ENCODE results near the gene SPESP1. TPM values are rescaled to one million over a fixed set of nuclear protein-coding genes. Genes with fewer than 3 reads are reported as not detected.

SPESP1 gene
- total RNA-seq, 2 donors from 2014 or later, result 0.96 to 14.3 TPM

DNA sequence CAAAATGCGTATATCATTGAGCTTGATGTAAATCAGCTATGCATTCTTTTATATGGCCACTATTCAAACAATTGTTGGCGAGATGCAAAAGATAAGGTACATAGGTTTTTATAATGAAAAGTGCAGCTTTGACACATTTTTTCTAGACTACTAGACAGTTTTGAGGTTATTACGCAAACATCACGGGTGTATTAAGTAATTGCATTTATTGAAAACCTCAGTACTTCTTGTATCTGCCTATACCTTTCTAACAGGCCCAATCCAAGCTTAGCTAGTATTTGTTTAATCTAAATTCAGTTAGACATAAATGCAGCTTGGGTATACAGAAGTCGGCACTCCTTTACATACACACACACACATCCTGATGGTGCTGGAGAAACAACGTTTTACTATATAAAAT, 2.7 kb downstream of the SPESP1 start:
- Histone ChIP-seq H3K27ac (no peak overlapping the region), H3K4me3 (no peak overlapping the region), H3K36me3 (no peaks in the 10 kb centered on the region), H3K9me3 (no peaks in the 10 kb centered on the region), H3K27me3 (replicated peaks; ENCODE audit: insufficient read depth) (no peaks in the 10 kb centered on the region), H3K4me1 (replicated peaks) (no peaks in the 10 kb centered on the region)
- WGBS, result 68% methylated on average over 6 of the region's 6 CpGs
- TF ChIP-seq POLR2AphosphoS5 (IDR thresholded peaks at IDR 0.05), result no peak
- TF ChIP-seq POLR2A (IDR thresholded peaks at IDR 0.05), result no peak
- TF ChIP-seq, protein P1, sequence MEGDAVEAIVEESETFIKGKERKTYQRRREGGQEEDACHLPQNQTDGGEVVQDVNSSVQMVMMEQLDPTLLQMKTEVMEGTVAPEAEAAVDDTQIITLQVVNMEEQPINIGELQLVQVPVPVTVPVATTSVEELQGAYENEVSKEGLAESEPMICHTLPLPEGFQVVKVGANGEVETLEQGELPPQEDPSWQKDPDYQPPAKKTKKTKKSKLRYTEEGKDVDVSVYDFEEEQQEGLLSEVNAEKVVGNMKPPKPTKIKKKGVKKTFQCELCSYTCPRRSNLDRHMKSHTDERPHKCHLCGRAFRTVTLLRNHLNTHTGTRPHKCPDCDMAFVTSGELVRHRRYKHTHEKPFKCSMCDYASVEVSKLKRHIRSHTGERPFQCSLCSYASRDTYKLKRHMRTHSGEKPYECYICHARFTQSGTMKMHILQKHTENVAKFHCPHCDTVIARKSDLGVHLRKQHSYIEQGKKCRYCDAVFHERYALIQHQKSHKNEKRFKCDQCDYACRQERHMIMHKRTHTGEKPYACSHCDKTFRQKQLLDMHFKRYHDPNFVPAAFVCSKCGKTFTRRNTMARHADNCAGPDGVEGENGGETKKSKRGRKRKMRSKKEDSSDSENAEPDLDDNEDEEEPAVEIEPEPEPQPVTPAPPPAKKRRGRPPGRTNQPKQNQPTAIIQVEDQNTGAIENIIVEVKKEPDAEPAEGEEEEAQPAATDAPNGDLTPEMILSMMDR (IDR thresholded peaks at IDR 0.05), result no peak
- intact Hi-C loops (cut with DNase I), result no loop called here
- no peak for DNase-seq (ENCODE audit: low spot score)

DNA sequence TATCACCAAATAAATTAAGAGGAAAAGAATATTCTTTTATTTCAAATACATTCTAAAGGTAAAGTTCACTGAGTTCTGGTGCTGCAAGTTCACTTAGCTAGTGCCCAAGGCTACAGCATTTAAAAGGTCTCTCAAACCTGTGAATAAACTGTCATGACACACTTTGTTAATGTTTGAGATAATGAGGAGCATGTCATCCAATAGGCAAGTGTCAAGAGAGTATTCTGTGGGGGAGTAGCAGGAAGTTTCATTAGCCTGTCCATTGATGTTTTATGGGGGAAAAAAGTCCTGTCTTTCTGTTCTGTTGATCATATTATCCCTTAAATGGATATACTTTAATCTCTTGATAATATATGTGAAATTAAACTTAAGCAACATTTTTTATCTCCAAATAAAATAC, 4.0 kb downstream of the SPESP1 start:
- no peaks in the 10 kb centered on the region for H3K9me3 ChIP-seq
- H3K4me1 ChIP-seq (replicated peaks), result no peaks in the 10 kb centered on the region
- no peak overlapping the region for H3K4me3 ChIP-seq
- TF ChIP-seq POLR2A (IDR thresholded peaks at IDR 0.05) (no peak), POLR2AphosphoS5 (IDR thresholded peaks at IDR 0.05) (no peak)
- TF ChIP-seq, protein P1 (IDR thresholded peaks at IDR 0.05), result no peak
- no peaks in the 10 kb centered on the region for H3K27me3 ChIP-seq (replicated peaks; ENCODE audit: insufficient read depth)
- DNase-seq (ENCODE audit: low spot score), result no peak
- H3K36me3 ChIP-seq, result no peaks in the 10 kb centered on the region
- intact Hi-C loops (cut with DNase I), result no loop called here
- H3K27ac ChIP-seq, result no peak overlapping the region

- 92% methylated on average over 2 of the region's 2 CpGs for WGBS
Observed at GRCh38 chr15:68935400-68935937, 5.1 kb downstream of the SPESP1 start.

DNA sequence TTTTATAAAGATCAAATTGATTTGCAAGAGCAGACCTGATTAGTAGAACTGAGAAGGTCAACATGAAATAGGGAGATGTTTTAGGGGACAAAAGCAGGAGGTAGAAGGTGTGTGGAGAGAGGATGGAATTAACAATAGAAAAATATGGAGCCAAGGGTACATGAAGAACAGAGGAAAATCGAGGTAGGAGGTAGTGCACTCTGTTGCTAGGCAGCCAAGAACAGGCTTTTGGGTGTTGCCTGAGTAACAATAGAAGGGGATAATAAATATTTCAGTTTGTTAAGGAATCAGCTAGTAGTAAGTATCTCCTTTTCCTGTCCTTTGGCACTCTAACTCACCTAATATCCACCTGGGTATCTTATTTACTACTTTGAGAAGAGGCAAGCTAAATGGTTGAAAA, 9.2 kb downstream of the SPESP1 start:
- intact Hi-C loops (cut with DNase I), result no loop called here
- Histone ChIP-seq H3K27me3 (replicated peaks; ENCODE audit: insufficient read depth) (no peaks in the 10 kb centered on the region), H3K4me3 (no peak overlapping the region), H3K9me3 (no peaks in the 10 kb centered on the region), H3K36me3 (no peaks in the 10 kb centered on the region), H3K27ac (no peak overlapping the region), H3K4me1 (replicated peaks) (no peaks in the 10 kb centered on the region)
- no peak for TF ChIP-seq POLR2A (IDR thresholded peaks at IDR 0.05)
- TF ChIP-seq POLR2AphosphoS5 (IDR thresholded peaks at IDR 0.05), result no peak
- TF ChIP-seq, protein P1 (IDR thresholded peaks at IDR 0.05), result no peak
- no peak for DNase-seq (ENCODE audit: low spot score)
- WGBS, result 35% methylated on average over 1 of the region's 1 CpG

More at GRCh38 chr15:68935400-68935937, 5.1 kb downstream of the SPESP1 start:
- Histone ChIP-seq H3K4me3 (no peak overlapping the region), H3K27me3 (replicated peaks; ENCODE audit: insufficient read depth) (no peaks in the 10 kb centered on the region), H3K36me3 (no peaks in the 10 kb centered on the region), H3K27ac (no peak overlapping the region), H3K9me3 (no peaks in the 10 kb centered on the region), H3K4me1 (replicated peaks) (no peaks in the 10 kb centered on the region)
- no peak for DNase-seq (ENCODE audit: low spot score)
- TF ChIP-seq POLR2A (IDR thresholded peaks at IDR 0.05) (no peak), POLR2AphosphoS5 (IDR thresholded peaks at IDR 0.05) (no peak)
- TF ChIP-seq, protein P1 (IDR thresholded peaks at IDR 0.05), result no peak
- intact Hi-C loops (cut with DNase I), result no loop called here

- intact Hi-C loops (cut with DNase I), result no loop called here
- no peaks in the 10 kb centered on the region for H3K36me3 ChIP-seq
- no peaks in the 10 kb centered on the region for H3K27me3 ChIP-seq (replicated peaks; ENCODE audit: insufficient read depth)
- TF ChIP-seq POLR2AphosphoS5 (IDR thresholded peaks at IDR 0.05) (no peak), POLR2A (IDR thresholded peaks at IDR 0.05) (no peak)
- TF ChIP-seq, protein P1 (IDR thresholded peaks at IDR 0.05), result no peak
- no peaks in the 10 kb centered on the region for H3K4me1 ChIP-seq (replicated peaks)
- no peaks in the 10 kb centered on the region for H3K9me3 ChIP-seq
- H3K27ac ChIP-seq, result no peak overlapping the region
- no peak for DNase-seq (ENCODE audit: low spot score)
- WGBS, result 91% methylated on average over 4 of the region's 4 CpGs
- no peak overlapping the region for H3K4me3 ChIP-seq
Observed at GRCh38 chr15:68951813-68952212, 21.5 kb downstream of the SPESP1 start.

Data from prostate gland (tissue), 2 donors.